HepG2 (cell line): ENCODE data around the gene MACROD2. TPM values are rescaled to one million over a fixed set of nuclear protein-coding genes. Genes with fewer than 3 reads are reported as not detected.

Experiments
- AGO1 ChIP-seq: fragments of 200-400 bp; formaldehyde crosslinking; IDR thresholded peaks from 2 replicates; pipeline ENCODE4 v1.6.1; 2017; ENCODE audit warnings: mild to moderate bottlenecking, low read depth, low read length, moderate library complexity; ENCODE audit not compliant: poor library complexity, severe bottlenecking
- AGO2 ChIP-seq: fragments of 200-400 bp; formaldehyde crosslinking; optimal IDR thresholded peaks from 2 replicates; pipeline ENCODE3; 2017; ENCODE audit warnings: mild to moderate bottlenecking, low read depth, low read length, moderate library complexity
- CHD4 ChIP-seq: fragments of 200-600 bp; sonication (generic); IDR thresholded peaks from 2 replicates; pipeline ENCODE4 v1.7.0; 2017; ENCODE audit warnings: mild to moderate bottlenecking, low read length, borderline replicate concordance
- CREB1 ChIP-seq, 2 experiments: fragments of 450-650 bp in 1 of 2; IDR thresholded peaks; 2 replicates each; pipeline ENCODE4 v1.6.1; 2016 to 2017; ENCODE audit warnings: control low read depth in 1 of 2, mild to moderate bottlenecking in 1 of 2, missing compliant biosample characterization in 1 of 2, missing genetic modification characterization in 1 of 2
- CSRNP1 ChIP-seq: sonication (generic); formaldehyde crosslinking; IDR thresholded peaks from 2 replicates; pipeline ENCODE4 v1.8.1; 2023; ENCODE audit warnings: mild to moderate bottlenecking, missing genetic modification reagents
- DNMT3B ChIP-seq: conservative IDR thresholded peaks from 2 replicates; pipeline ENCODE4 v1.6.1; 2016; ENCODE audit warnings: missing biosample characterization, control low read depth
- ELK4 ChIP-seq: sonication (generic); formaldehyde crosslinking; IDR thresholded peaks from 2 replicates; pipeline ENCODE4 v1.9.0; 2021; ENCODE audit warnings: missing genetic modification reagents, borderline replicate concordance
- FOXA1 ChIP-seq, 2 experiments: fragments of 450-650 bp in 1 of 2; sonication (generic) in 1 of 2; formaldehyde crosslinking in 1 of 2; IDR thresholded peaks; 2 replicates each; pipeline versions ENCODE4 v1.4.0 to v1.6.1; 2016 to 2020; ENCODE audit warnings: missing genetic modification reagents in 1 of 2
- FOXP1 ChIP-seq, 2 experiments: fragments of 450-650 bp in 1 of 2; IDR thresholded peaks; 2 replicates each; pipeline ENCODE4 v1.6.1; 2017 to 2018; ENCODE audit warnings: antibody characterized with exemption in 1 of 2
- IKZF1 ChIP-seq: fragments of 450-650 bp; IDR thresholded peaks from 2 replicates; pipeline ENCODE4 v1.7.1; 2016
- KDM3A ChIP-seq: IDR thresholded peaks from 2 replicates; pipeline ENCODE4 v1.6.1; 2018; ENCODE audit warnings: low read depth, missing compliant biosample characterization
- KLF13 ChIP-seq: sonication (generic); formaldehyde crosslinking; IDR thresholded peaks from 2 replicates; pipeline ENCODE4 v1.4.0; 2020; ENCODE audit warnings: mild to moderate bottlenecking, missing genetic modification reagents
- NR2F1 ChIP-seq, 2 experiments: fragments of 450-650 bp in 1 of 2; formaldehyde crosslinking in 1 of 2; IDR thresholded peaks; 2 replicates each; pipeline versions ENCODE4 v1.5.0 to v1.6.1; 2016 to 2020; ENCODE audit warnings: mild to moderate bottlenecking in 1 of 2, missing compliant biosample characterization in 1 of 2, missing genetic modification reagents in 1 of 2, moderate library complexity in 1 of 2
- PITX1 ChIP-seq: sonication (generic); formaldehyde crosslinking; IDR thresholded peaks from 2 replicates; pipeline ENCODE4 v1.5.1; 2020; ENCODE audit warnings: mild to moderate bottlenecking, missing genetic modification reagents
- PRPF4 ChIP-seq: fragments of 200-400 bp; formaldehyde crosslinking; IDR thresholded peaks from 2 replicates; pipeline ENCODE4 v1.6.1; 2016; ENCODE audit warnings: low read length, low read depth; ENCODE audit not compliant: poor library complexity, severe bottlenecking
- SATB2 ChIP-seq: sonication (generic); formaldehyde crosslinking; IDR thresholded peaks from 2 replicates; pipeline ENCODE4 v1.5.0; 2020; ENCODE audit warnings: missing genetic modification reagents
- SIN3B ChIP-seq: fragments of 150-350 bp; IDR thresholded peaks from 2 replicates; pipeline ENCODE4 v1.6.1; 2014; ENCODE audit warnings: low read length
- SP5 ChIP-seq: IDR thresholded peaks from 2 replicates; pipeline ENCODE4 v1.6.1; 2016; ENCODE audit warnings: low read depth, borderline replicate concordance
- STAG1 ChIP-seq: sonication (generic); formaldehyde crosslinking; IDR thresholded peaks from 2 replicates; pipeline ENCODE4 v1.4.0; 2020; ENCODE audit warnings: missing genetic modification reagents
- THAP7 ChIP-seq: sonication (generic); formaldehyde crosslinking; IDR thresholded peaks from 2 replicates; pipeline ENCODE4 v1.8.1; 2023; ENCODE audit warnings: mild to moderate bottlenecking, missing genetic modification reagents
- YEATS2 ChIP-seq: sonication (generic); formaldehyde crosslinking; IDR thresholded peaks from 2 replicates; pipeline ENCODE4 v1.4.0; 2020; ENCODE audit warnings: missing genetic modification reagents, borderline replicate concordance
- ZMAT3 ChIP-seq: sonication (generic); formaldehyde crosslinking; conservative IDR thresholded peaks from 2 replicates; pipeline ENCODE4 v1.7.0; 2021; ENCODE audit warnings: missing genetic modification reagents
- ZMYM4 ChIP-seq: sonication (generic); formaldehyde crosslinking; IDR thresholded peaks from 2 replicates; pipeline ENCODE4 v1.8.1; 2023; ENCODE audit warnings: mild to moderate bottlenecking, missing genetic modification reagents
- ZNF350 ChIP-seq: sonication (generic); formaldehyde crosslinking; IDR thresholded peaks from 2 replicates; pipeline ENCODE4 v1.4.0; 2020; ENCODE audit warnings: mild to moderate bottlenecking, low read depth, missing genetic modification reagents, borderline replicate concordance
- ZNF432 ChIP-seq: sonication (generic); formaldehyde crosslinking; IDR thresholded peaks from 2 replicates; pipeline ENCODE4 v1.5.0; 2020; ENCODE audit warnings: missing genetic modification reagents, mild to moderate bottlenecking, borderline replicate concordance
- ZNF446 ChIP-seq: sonication (generic); formaldehyde crosslinking; IDR thresholded peaks from 2 replicates; pipeline ENCODE4 v1.5.0; 2020; ENCODE audit warnings: mild to moderate bottlenecking, missing genetic modification reagents
- ZNF639 ChIP-seq: conservative IDR thresholded peaks from 2 replicates; pipeline ENCODE4 v1.6.1; 2018; ENCODE audit warnings: missing genetic modification reagents
- polyA plus RNA-seq, 8 experiments: library from polyadenylated mRNA; depleted of rRNA in 3 of 8; stranded (reverse) in 7 of 8; unstranded in 1 of 8; fragments of >200 nt; fragmentation: Illumina TruSeq in 4 of 8; extraction: Trizol in 4 of 8; gene quantifications; 2 replicates each; pipeline versions ENCODE4 v1.2.1 to v1.2.3, GENCODE V29; 2011 to 2016; ENCODE audit warnings: low read depth in 4 of 8, missing spikeins in 1 of 8, mixed read lengths in 1 of 8; ENCODE audit not compliant: insufficient read depth in 1 of 8
- total RNA-seq, 5 experiments: library from RNA; depleted of rRNA; stranded (reverse); fragments of >200 nt; fragmentation: Illumina TruSeq; extraction: Trizol; gene quantifications; 2 replicates each; pipeline ENCODE4 v1.2.3, GENCODE V29; 2016; ENCODE audit warnings: low read depth in 1 of 5

The MACROD2 gene
- total and polyA plus RNA-seq, 2 of the 13 experiments (the other 11 are each of a cell fraction or from before 2014, with no cell fraction given), result 0.13 to 0.51 TPM

GRCh38 chr20:15708984-15709598 lies 1713.8 kb downstream of the MACROD2 start (continued):
- TF ChIP-seq THAP7 (no peak), CREB1 (IDR thresholded peaks at IDR 0.05) (no peak), CREB1 (CRISPR knock-in tag; IDR thresholded peaks at IDR 0.05) (no peak), STAG1 (CRISPR knock-in tag) (peak; percentile 84), DNMT3B (CRISPR knock-in tag) (no peak), ZNF432 (CRISPR knock-in tag) (no peak), CSRNP1 (CRISPR knock-in tag) (no peak), PITX1 (CRISPR knock-in tag) (no peak), AGO1 (peak; percentile 62), YEATS2 (CRISPR knock-in tag) (no peak), SIN3B (no peak), KLF13 (CRISPR knock-in tag) (no peak), SP5 (CRISPR knock-in tag) (no peak), NR2F1 (CRISPR knock-in tag; IDR thresholded peaks at IDR 0.05) (no peak), ZMYM4 (CRISPR knock-in tag) (peak; percentile 32; the same call in 1 of the 2 replicates), ZNF639 (CRISPR knock-in tag) (no peak), CHD4 (no peak), ELK4 (CRISPR knock-in tag) (no peak), FOXP1 (IDR thresholded peaks at IDR 0.05) (no peak), FOXP1 (CRISPR knock-in tag; IDR thresholded peaks at IDR 0.05) (no peak), KDM3A (CRISPR knock-in tag) (0 out of 2 replicates have a peak, but pooled peaks have one; percentile 57), AGO2 (no peak), FOXA1 (IDR thresholded peaks at IDR 0.05) (no peak), FOXA1 (CRISPR knock-in tag; IDR thresholded peaks at IDR 0.05) (no peak), ZNF446 (CRISPR knock-in tag) (no peak), SATB2 (CRISPR knock-in tag) (no peak), ZNF350 (CRISPR knock-in tag) (no peak), PRPF4 (no peak), ZMAT3 (CRISPR knock-in tag) (no peak), IKZF1 (no peak)
